ENCODE data around the gene TAC4.
A peak's percentile ranks its signal among the peaks of the same experiment; 100 is the strongest.

The TAC4 gene

GRCh38 chr17:49798182-49798581 is 49.7 kb downstream of the TAC4 start:
- DNase-seq: no peak

GRCh38 chr17:49795372-49795771 is 52.5 kb downstream of the TAC4 start:
- DNase-seq: no peak

- DNase-seq: no peak
These were observed 54.6 kb downstream of the TAC4 start for GRCh38 chr17:49793309-49793708.

- DNase-seq: no peak
These were observed 58.7 kb downstream of the TAC4 start for GRCh38 chr17:49789243-49789578.

GRCh38 chr17:49788478-49789242 is 59.2 kb downstream of the TAC4 start, which contains the start of gene KAT7:
KAT7 (plus strand) TSS chr17:49788681; CDS start chr17:49788835, 154 bp downstream.
- DNase-seq: peak; percentile 98

Measured in NCI-H748 treated with DMSO at 0.1 percent for 48 hours (cell line).